Activated CD8-positive, alpha-beta memory T cell treated with anti-CD3 and anti-CD28 coated beads for 24 hours (primary cell): ENCODE results near the gene CAPSL.
"Not testable (repeated sequence)": the region's sequence is repeated elsewhere in the genome, so short reads cannot be mapped to it uniquely, and the experiment has no call there.

Experiments
- DNase-seq: peaks from one replicate; pipeline ENCODE4 v3.0.0-alpha.2; 2020

CAPSL gene

GRCh38 chr5:35870605-35871004, 67.8 kb downstream of the CAPSL start:
- DNase-seq = no peak

- no peak for DNase-seq
Measured at GRCh38 chr5:35869685-35870277, 68.6 kb downstream of the CAPSL start.

GRCh38 chr5:35867998-35868397, 70.4 kb downstream of the CAPSL start:
- DNase-seq = no peak

DNA sequence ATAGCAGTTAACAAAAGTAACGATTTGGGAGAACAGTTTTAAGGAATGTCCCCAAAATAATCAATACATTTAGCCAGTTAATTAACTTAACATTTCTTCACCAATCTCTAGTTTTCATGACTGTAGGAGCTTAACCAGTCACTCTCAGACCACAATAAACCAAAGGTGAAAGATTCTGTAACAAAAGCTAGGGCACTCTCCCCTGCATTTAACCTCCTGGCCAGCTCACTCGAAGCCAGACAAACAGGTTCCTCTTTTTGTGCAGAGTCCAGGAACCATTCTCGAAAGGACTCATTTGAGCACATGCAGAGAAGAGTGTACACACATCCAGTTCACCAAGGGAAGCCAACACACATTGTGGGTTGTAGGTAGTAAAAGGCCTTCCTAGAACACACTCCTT, 75.3 kb downstream of the CAPSL start:
- no peak for DNase-seq

DNA sequence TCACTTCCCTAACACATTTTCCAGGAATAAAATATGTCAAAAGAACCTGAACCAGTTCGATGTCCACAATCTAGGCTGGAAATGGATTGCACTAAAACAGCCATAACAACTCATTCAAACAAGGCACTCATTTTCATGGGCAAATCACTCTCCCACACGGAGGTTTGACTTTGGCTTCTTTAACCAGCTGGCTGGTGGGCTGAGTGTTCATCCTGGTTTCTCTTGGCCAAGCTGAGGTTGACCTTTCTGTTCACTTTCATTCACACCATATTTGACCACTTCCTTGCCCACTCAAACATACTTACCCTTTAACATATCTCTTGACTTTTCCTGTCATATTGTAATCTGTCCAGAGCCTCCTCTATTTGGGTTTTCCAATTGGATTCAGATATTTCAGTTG, 76.3 kb downstream of the CAPSL start:
- no peak for DNase-seq

GRCh38 chr5:35861718-35862117, 76.7 kb downstream of the CAPSL start:
- DNase-seq = no peak

GRCh38 chr5:35860686-35861085, 77.7 kb downstream of the CAPSL start:
- DNase-seq = no peak

DNA sequence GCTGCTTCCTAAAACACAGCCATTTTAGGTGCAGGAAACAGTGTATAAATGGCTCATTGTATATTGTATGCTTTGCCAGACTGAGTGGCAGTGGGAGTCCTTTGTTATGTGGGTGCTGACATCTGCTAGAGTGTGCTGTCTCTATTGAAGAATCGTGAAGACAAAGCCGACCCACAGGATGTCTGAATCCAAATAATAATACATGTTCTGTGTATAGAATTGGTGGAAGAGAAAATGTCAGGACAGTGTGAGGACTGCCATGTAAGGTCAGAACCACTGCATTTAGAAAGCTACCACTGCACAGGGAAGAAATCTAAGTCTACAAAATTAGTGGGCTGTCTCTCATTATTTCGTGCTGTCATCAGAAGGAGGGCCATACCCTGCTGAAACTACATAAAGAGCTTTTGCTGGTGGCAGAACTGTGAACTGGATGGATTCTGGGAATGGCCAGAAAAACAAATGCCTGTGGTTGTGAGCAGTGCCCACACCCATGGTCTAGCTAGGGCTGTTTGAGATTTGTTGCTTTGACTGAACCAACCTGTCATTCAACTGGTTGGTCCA, 79.2 kb downstream of the CAPSL start:
- no peak for DNase-seq

- DNase-seq = no peak
Measured at GRCh38 chr5:35857606-35858205, 80.7 kb downstream of the CAPSL start.

DNA sequence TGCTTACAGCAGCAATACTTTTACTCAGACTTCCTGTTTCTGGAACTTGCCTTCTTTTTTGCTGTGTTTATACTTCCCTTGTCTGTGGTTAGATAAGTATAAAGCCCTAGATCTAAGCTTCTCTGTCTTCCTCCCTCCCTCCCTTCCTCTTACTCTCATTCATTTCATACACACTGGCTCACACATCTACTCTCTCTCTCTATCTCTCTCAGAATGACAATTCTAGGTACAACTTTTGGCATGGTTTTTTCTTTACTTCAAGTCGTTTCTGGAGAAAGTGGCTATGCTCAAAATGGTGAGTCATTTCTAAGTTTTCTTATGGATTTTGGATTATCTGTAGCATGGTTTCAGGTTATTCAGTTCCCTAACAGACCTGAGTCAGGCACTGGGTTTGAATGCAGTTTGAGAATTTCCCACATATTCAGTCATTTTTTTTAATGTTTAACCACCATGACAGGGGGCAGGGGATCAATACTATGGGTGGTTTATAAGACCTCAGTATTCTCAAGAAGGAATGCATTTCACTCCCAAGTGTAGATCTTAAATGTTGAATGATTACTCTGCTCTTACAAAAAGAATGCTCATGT, 81.6 kb downstream of the CAPSL start, which contains the start of gene IL7R:
Gene IL7R (plus strand): TSS at position 127 of the 587 bp plus-strand sequence. CDS start 87 bp downstream, at position 214.
- DNase-seq = no peak

GRCh38 chr5:35856186-35856764, 82.1 kb downstream of the CAPSL start:
- DNase-seq = not testable (repeated sequence)

DNA sequence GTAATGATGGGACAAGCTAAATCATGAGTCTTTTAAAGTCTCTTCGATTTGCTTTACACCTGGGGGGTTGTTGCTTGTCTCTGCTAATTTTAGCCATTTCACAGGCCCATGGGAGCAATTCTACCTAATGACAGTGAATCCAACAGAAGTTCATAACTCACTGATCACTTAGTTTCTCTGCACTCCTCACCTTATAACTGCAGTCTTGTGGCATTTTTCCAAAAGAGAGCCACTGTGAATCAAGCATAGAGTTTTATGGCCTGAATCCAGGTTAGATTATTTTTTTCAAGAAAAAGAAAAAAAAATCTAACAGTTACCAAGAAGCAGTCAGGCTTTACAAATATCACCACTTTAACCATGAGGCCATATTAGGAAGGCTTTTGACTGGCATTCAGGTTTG, 83.2 kb downstream of the CAPSL start:
- no peak for DNase-seq
